HAP-1 (cell line): ENCODE data around the gene CST3.

ENCODE experiments used
- DNase-seq, 2 experiments: peaks; one replicate each; pipeline ENCODE4 v3.0.0-alpha.2; 2016 to 2020; ENCODE audit warnings: low spot score in 2 of 2
- H3K27me3 ChIP-seq: fragments of 250-450 bp; sonication (Bioruptor Pico); 2 replicates; pipeline ENCODE4 v1.5.1; 2020; ENCODE audit warnings: low read depth, mild to moderate bottlenecking, moderate library complexity
- H3K36me3 ChIP-seq: fragments of 250-450 bp; sonication (Bioruptor Pico); replicated peaks from 2 replicates; pipeline ENCODE4 v1.5.1; 2020; ENCODE audit warnings: mild to moderate bottlenecking
- H3K4me1 ChIP-seq: fragments of 250-450 bp; sonication (Bioruptor Pico); 2 replicates; pipeline ENCODE4 v1.5.1; 2020; ENCODE audit warnings: mild to moderate bottlenecking
- H3K4me3 ChIP-seq: fragments of 250-450 bp; sonication (Bioruptor Pico); 2 replicates; pipeline ENCODE4 v1.5.1; 2020; ENCODE audit warnings: mild to moderate bottlenecking, moderate library complexity
- H3K9me3 ChIP-seq: fragments of 250-450 bp; sonication (Bioruptor Pico); 2 replicates; pipeline ENCODE4 v1.5.1; 2020; ENCODE audit warnings: mild to moderate bottlenecking, moderate library complexity
- in situ Hi-C: fragments of 300-500 bp; cut with MboI; formaldehyde crosslinking; loops from 3 replicates; pipeline ENCODE4 v1.14.3; 2020; ENCODE audit warnings: low sequenced_read_pairs, inconsistent platforms, mixed read lengths

The CST3 gene

GRCh38 chr20:23584434-23585199 is 53.1 kb downstream of the CST3 start:
- Histone ChIP-seq H3K36me3 (no peaks in the 10 kb centered on the region), H3K27me3 (no peaks in the 10 kb centered on the region), H3K4me3 (no peak overlapping the region), H3K9me3 (no peaks in the 10 kb centered on the region), H3K4me1 (no peaks in the 10 kb centered on the region)
- in situ Hi-C loops, result no loop called here
- no peak for DNase-seq
